Upper lobe of left lung (tissue), 6 donors: ENCODE data around the gene PPIP5K1. TPM values are rescaled to one million over a fixed set of nuclear protein-coding genes. Genes with fewer than 3 reads are reported as not detected.
"Not testable (repeated sequence)": the region's sequence is repeated elsewhere in the genome, so short reads cannot be mapped to it uniquely, and the experiment has no call there.

Source experiments
- ATAC-seq, 2 donors: fragments of 200-7000 bp; cut with Tn5 transposase; one replicate each; pipeline ENCODE4 v1.9.1; 2022; ENCODE audit warnings: mild to moderate bottlenecking in 2 of 2, moderate library complexity in 2 of 2; ENCODE audit not compliant: low FRiP score in 2 of 2
- DNase-seq, 2 donors: peaks; one replicate each; pipeline ENCODE4 v3.0.0-alpha.2; 2019 to 2020
- H3K27ac ChIP-seq, 4 donors: fragments of 200-600 bp; sonication (generic); one replicate each; pipeline ENCODE4 v1.5.1; 2016 to 2019
- H3K27me3 ChIP-seq, 4 donors: fragments of 200-600 bp; sonication (generic); one replicate each; pipeline ENCODE4 v1.5.1; 2017 to 2019
- H3K36me3 ChIP-seq, 4 donors: fragments of 200-600 bp; sonication (generic); one replicate each; pipeline ENCODE4 v1.5.1; 2016 to 2019
- H3K4me1 ChIP-seq, 4 donors: fragments of 200-600 bp; sonication (generic); one replicate each; pipeline ENCODE4 v1.5.1; 2018 to 2019
- H3K4me3 ChIP-seq, 4 donors: fragments of 200-600 bp; sonication (generic); one replicate each; pipeline ENCODE4 v1.5.1; 2017 to 2019; ENCODE audit warnings: mild to moderate bottlenecking in 2 of 4, moderate library complexity in 1 of 4
- H3K9me3 ChIP-seq, 4 donors: fragments of 200-600 bp; sonication (generic); one replicate each; pipeline ENCODE4 v1.5.1; 2018 to 2019
- EP300 ChIP-seq, 4 donors: sonication (generic); formaldehyde crosslinking; IDR thresholded peaks; one replicate each; pipeline ENCODE4 v1.5.1; 2017; ENCODE audit warnings: antibody characterized with exemption in 4 of 4, control low read depth in 2 of 4
- POLR2A ChIP-seq, 4 donors: fragments of 450-650 bp; IDR thresholded peaks; one replicate each; pipeline ENCODE4 v1.5.1; 2016 to 2017; ENCODE audit warnings: antibody characterized with exemption in 4 of 4, mild to moderate bottlenecking in 2 of 4
- POLR2AphosphoS5 ChIP-seq, 2 donors: sonication (generic); formaldehyde crosslinking; IDR thresholded peaks; one replicate each; pipeline ENCODE4 v1.5.1; 2017; ENCODE audit warnings: antibody characterized with exemption in 2 of 2
- WGBS, 2 donors: methylation state at CpG; one replicate each; pipeline ENCODE4 v1.1.5; 2017 to 2018; 5-methylcytosine and 5-hydroxymethylcytosine counted together
- total RNA-seq, 6 donors: library from RNA; depleted of rRNA in 4 of 6; stranded (reverse); fragments of >200 nt in 4 of 6; gene quantifications; one replicate each; pipeline versions ENCODE4 v1.1.0 to v1.2.1, GENCODE V29; 2016 to 2021
- TF ChIP-seq, protein P1 (sequence below), 6 experiments: fragments of 450-650 bp in 4 of 6; fragments of 200-600 bp in 2 of 6; sonication (generic) in 2 of 6; IDR thresholded peaks; one replicate each; pipeline ENCODE4 v1.5.1; 2016 to 2019; ENCODE audit warnings: antibody characterized with exemption in 6 of 6
- donor health status: DM: no; HTN: no; CAD: no; lungs with moderate emphysema.
- donor health status: DM: no; HTN: yes; CAD: no; lungs with severe emphysema.

Gene PPIP5K1
- total RNA-seq, 6 donors from 2014 or later: 7.1 to 71.2 (median 30.1) TPM

GRCh38 chr15:43538091-43538490, 51.9 kb downstream of the PPIP5K1 start:
- Histone ChIP-seq H3K27me3 (no peaks in the 10 kb centered on the region), H3K27ac (no peak overlapping the region), H3K4me1 (no peaks in the 10 kb centered on the region), H3K4me3 (no peak overlapping the region), H3K9me3 (no peaks in the 10 kb centered on the region), H3K36me3 (peaks cover 0 to 22% (median 8%) of the 10 kb centered on the region in 4 donors)
- WGBS, 2 donors: 88 to 90% methylated on average over 2 of the region's 2 CpGs
- ATAC-seq: no peak
- TF ChIP-seq, protein P1, sequence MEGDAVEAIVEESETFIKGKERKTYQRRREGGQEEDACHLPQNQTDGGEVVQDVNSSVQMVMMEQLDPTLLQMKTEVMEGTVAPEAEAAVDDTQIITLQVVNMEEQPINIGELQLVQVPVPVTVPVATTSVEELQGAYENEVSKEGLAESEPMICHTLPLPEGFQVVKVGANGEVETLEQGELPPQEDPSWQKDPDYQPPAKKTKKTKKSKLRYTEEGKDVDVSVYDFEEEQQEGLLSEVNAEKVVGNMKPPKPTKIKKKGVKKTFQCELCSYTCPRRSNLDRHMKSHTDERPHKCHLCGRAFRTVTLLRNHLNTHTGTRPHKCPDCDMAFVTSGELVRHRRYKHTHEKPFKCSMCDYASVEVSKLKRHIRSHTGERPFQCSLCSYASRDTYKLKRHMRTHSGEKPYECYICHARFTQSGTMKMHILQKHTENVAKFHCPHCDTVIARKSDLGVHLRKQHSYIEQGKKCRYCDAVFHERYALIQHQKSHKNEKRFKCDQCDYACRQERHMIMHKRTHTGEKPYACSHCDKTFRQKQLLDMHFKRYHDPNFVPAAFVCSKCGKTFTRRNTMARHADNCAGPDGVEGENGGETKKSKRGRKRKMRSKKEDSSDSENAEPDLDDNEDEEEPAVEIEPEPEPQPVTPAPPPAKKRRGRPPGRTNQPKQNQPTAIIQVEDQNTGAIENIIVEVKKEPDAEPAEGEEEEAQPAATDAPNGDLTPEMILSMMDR (IDR thresholded peaks at IDR 0.05): no peak
- TF ChIP-seq POLR2A (IDR thresholded peaks at IDR 0.05) (no peak), POLR2AphosphoS5 (IDR thresholded peaks at IDR 0.05) (no peak), EP300 (IDR thresholded peaks at IDR 0.05) (no peak)
- no peak for DNase-seq

DNA sequence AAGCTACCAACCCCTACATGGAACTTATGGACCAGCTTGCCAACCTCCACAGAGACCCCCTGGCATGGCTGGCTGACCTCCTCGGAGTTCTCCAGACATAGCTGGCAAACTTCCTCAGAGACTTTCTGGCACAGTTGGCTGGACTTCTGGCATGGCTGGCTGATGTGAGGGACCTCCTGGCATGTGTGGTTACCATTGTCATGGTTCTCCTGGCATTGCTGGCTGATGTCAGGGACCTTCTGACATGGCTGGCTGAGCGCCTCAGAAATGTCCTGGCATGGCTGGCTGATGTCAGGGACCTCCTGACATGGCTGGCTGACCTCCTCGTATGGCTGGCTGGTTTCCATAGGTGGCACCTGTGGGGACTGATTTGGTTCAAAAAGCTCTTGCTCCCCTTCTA, 55.1 kb downstream of the PPIP5K1 start:
- 60 to 89% methylated on average over 1 to 3 of the region's 3 CpGs for WGBS, 2 donors
- no peak overlapping the region for H3K27ac ChIP-seq
- TF ChIP-seq POLR2A (IDR thresholded peaks at IDR 0.05) (no peak), EP300 (IDR thresholded peaks at IDR 0.05) (no peak), POLR2AphosphoS5 (IDR thresholded peaks at IDR 0.05) (no peak)
- TF ChIP-seq, protein P1 (IDR thresholded peaks at IDR 0.05): no peak

DNA sequence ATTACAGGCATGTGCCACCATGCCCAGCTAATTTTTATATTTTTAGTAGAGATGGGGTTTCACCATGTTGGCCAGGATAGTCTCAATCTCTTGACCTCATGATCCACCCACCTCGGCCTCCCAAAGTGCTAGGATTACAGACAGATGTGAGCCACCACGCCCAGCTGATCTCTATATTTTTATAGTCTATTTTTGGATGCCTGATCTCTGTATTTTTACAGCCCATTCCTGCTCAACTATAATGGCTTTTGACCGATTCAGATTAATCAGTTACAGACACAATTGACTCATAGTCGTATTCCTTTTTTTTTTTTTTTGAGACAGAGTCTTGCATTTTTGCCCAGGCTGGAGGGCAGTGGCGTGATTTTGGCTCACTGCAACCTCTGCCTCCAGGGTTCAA, 57.2 kb downstream of the PPIP5K1 start:
- not testable (repeated sequence) for H3K27ac ChIP-seq, ATAC-seq, H3K4me3 ChIP-seq, DNase-seq, H3K4me1 ChIP-seq, H3K27me3 ChIP-seq, H3K9me3 ChIP-seq
- WGBS, 2 donors: 93 to 95% methylated on average over 5 of the region's 5 CpGs
- H3K36me3 ChIP-seq: peaks cover 0 to 17% (median 8%) of the 10 kb centered on the region in 4 donors

More for the DNA sequence above, 55.1 kb downstream of the PPIP5K1 start:
- no peaks in the 10 kb centered on the region for H3K27me3 ChIP-seq
- no peaks in the 10 kb centered on the region for H3K4me1 ChIP-seq
- no peak for ATAC-seq
- no peak for DNase-seq
- H3K4me3 ChIP-seq: no peak overlapping the region
- peaks cover 0 to 22% (median 8%) of the 10 kb centered on the region in 4 donors for H3K36me3 ChIP-seq
- H3K9me3 ChIP-seq: no peaks in the 10 kb centered on the region

GRCh38 chr15:43531018-43531670, 58.9 kb downstream of the PPIP5K1 start:
- no peak for TF ChIP-seq EP300 (IDR thresholded peaks at IDR 0.05)
- TF ChIP-seq, protein P1 (IDR thresholded peaks at IDR 0.05): no peak
- Histone ChIP-seq H3K27ac (no peak overlapping the region), H3K9me3 (no peaks in the 10 kb centered on the region), H3K4me3 (no peak overlapping the region), H3K36me3 (peaks cover 0 to 17% (median 8%) of the 10 kb centered on the region in 4 donors), H3K27me3 (no peaks in the 10 kb centered on the region), H3K4me1 (no peaks in the 10 kb centered on the region)
- DNase-seq (no peak), ATAC-seq (peak in 1 of 2 donors; percentile 3)
- 34 to 42% methylated on average over 7 of the region's 7 CpGs for WGBS, 2 donors

- no peak overlapping the region for H3K27ac ChIP-seq
Observed at GRCh38 chr15:43529587-43530345, 60.2 kb downstream of the PPIP5K1 start.

More at GRCh38 chr15:43529587-43530345, 60.2 kb downstream of the PPIP5K1 start:
- no peak for DNase-seq
- TF ChIP-seq POLR2A (IDR thresholded peaks at IDR 0.05): no peak
- TF ChIP-seq, protein P1 (IDR thresholded peaks at IDR 0.05): no peak
- no peak for TF ChIP-seq EP300 (IDR thresholded peaks at IDR 0.05)
- TF ChIP-seq POLR2AphosphoS5 (IDR thresholded peaks at IDR 0.05): no peak
- peaks cover 0 to 7% (median 4%) of the 10 kb centered on the region in 4 donors for H3K36me3 ChIP-seq
- H3K27me3 ChIP-seq: no peaks in the 10 kb centered on the region
- ATAC-seq: no peak
- no peak overlapping the region for H3K4me3 ChIP-seq
- no peaks in the 10 kb centered on the region for H3K9me3 ChIP-seq
- no peaks in the 10 kb centered on the region for H3K4me1 ChIP-seq
- WGBS, 2 donors: 76 to 86% methylated on average over 9 to 12 of the region's 12 CpGs
